HFFc6 (cell line): ENCODE data around the gene NR1D1. TPM values are rescaled to one million over a fixed set of nuclear protein-coding genes. Genes with fewer than 3 reads are reported as not detected.

Experiments used
- DNase-seq: peaks from one replicate; pipeline ENCODE4 v3.0.0-alpha.2; 2018
- H3K27ac Mint-ChIP-seq: 2 replicates; pipeline ENCODE4 v1.8.0; 2020; ENCODE audit warnings: mild to moderate bottlenecking, mixed read lengths
- H3K27me3 Mint-ChIP-seq: 2 replicates; pipeline ENCODE4 v1.8.0; 2021; ENCODE audit warnings: mild to moderate bottlenecking, moderate library complexity, mixed read lengths; ENCODE audit not compliant: insufficient read depth
- H3K36me3 Mint-ChIP-seq: 2 replicates; pipeline ENCODE4 v1.8.0; 2021; ENCODE audit warnings: low read depth, mixed read lengths
- H3K4me1 Mint-ChIP-seq: 2 replicates; pipeline ENCODE4 v1.8.0; 2020; ENCODE audit warnings: low read depth, mixed read lengths
- H3K4me3 Mint-ChIP-seq: 2 replicates; pipeline ENCODE4 v1.8.0; 2020; ENCODE audit warnings: mild to moderate bottlenecking, moderate library complexity, mixed read lengths
- H3K9me3 Mint-ChIP-seq: 2 replicates; pipeline ENCODE4 v1.8.0; 2020; ENCODE audit warnings: mild to moderate bottlenecking, mixed read lengths
- CTCF ChIP-seq: fragments of 200-600 bp; sonication (generic); IDR thresholded peaks from 2 replicates; pipeline ENCODE4 v1.5.0; 2021; ENCODE audit warnings: antibody characterized with exemption, mild to moderate bottlenecking
- total RNA-seq, 6 experiments: library from RNA; stranded (reverse); fragmentation: NEBNext Ultra II Directional; extraction: Animal tissue kit (Norgen Biotek cat#: 25700); gene quantifications; 2 replicates in 1 of 6; 3 replicates in 5 of 6; pipeline ENCODE4 v1.2.3, GENCODE V29; 2021

NR1D1 gene
- total RNA-seq, 6 experiments from 2014 or later, result 11.2 to 15.8 (median 15.1) TPM

GRCh38 chr17:40058865-40059264 is 41.5 kb downstream of the NR1D1 start:
- Mint-ChIP-seq H3K27me3 (peaks cover 6% of the 10 kb centered on the region), H3K9me3 (no peaks in the 10 kb centered on the region), H3K27ac (no peak overlapping the region), H3K36me3 (no peaks in the 10 kb centered on the region; the same call in 1 of the 2 replicates), H3K4me1 (peaks cover 32% of the 10 kb centered on the region), H3K4me3 (no peak overlapping the region; the same call in 1 of the 2 replicates)
- DNase-seq, result no peak
- TF ChIP-seq CTCF, result no peak

GRCh38 chr17:40058186-40058784 is 42.1 kb downstream of the NR1D1 start:
- no peaks in the 10 kb centered on the region for H3K9me3 Mint-ChIP-seq
- H3K27ac Mint-ChIP-seq, result peak overlapping the region; percentile 71
- H3K4me1 Mint-ChIP-seq, result peaks cover 32% of the 10 kb centered on the region
- TF ChIP-seq CTCF, result no peak
- peaks cover 4% of the 10 kb centered on the region; the same call in 1 of the 2 replicates for H3K36me3 Mint-ChIP-seq
- peak overlapping the region; percentile 69 for H3K4me3 Mint-ChIP-seq
- H3K27me3 Mint-ChIP-seq, result peaks cover 6% of the 10 kb centered on the region
- no peak for DNase-seq

DNA sequence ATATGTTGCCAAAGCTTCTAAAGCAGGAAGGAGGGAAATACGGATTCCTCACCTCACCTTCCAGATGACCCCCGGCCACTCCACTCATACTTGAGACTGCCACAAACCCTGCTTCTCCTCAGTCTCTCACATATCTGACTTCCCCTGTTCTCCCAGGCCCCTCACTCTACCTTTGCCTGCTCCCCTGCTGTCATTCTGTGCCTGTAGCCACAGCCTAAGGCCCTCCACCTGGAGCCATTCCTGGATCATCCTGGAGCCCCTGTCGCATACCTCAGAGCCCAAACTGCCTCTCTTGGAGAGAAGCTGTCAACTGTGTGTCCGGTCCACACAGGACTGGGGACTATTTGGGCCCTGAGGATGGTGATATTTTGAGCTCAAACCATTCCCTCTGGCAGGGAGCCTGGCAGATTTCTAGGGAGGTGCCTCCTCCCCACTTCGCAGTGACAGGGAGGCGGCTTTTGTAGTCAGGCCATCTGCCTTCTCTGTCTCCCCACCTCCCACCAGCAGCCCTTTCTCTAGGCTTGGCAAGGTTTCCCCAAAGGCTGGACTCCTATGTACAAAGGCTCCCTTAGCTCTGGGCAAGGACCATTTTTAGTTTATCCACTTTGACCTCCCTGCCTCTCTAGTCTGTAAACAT is 43.9 kb downstream of the NR1D1 start:
- Mint-ChIP-seq H3K27me3 (peaks cover 7% of the 10 kb centered on the region), H3K9me3 (no peaks in the 10 kb centered on the region), H3K27ac (no peak overlapping the region), H3K4me1 (peaks cover 27% of the 10 kb centered on the region), H3K36me3 (peaks cover 5% of the 10 kb centered on the region; the same call in 1 of the 2 replicates), H3K4me3 (no peak overlapping the region)
- no peak for TF ChIP-seq CTCF
- no peak for DNase-seq

Other genes with a start within 250 kb of the NR1D1 start
- not detected for gene IKZF3, start 236.3 kb downstream of the NR1D1 start, total RNA-seq
- not detected for gene ZPBP2, start 232.4 kb downstream of the NR1D1 start, total RNA-seq
- 1 to 10 TPM; 1.4 to 3.1 (median 2.3) TPM for gene GSDMB, start 182.0 kb downstream of the NR1D1 start, total RNA-seq
- gene ORMDL3, start 173.0 kb downstream of the NR1D1 start, total RNA-seq, result 10 to 100 TPM; 39.0 to 63.9 (median 49.9) TPM
- gene LRRC3C, start 172.9 kb downstream of the NR1D1 start, total RNA-seq, result not detected
- gene GSDMA, start 137.6 kb downstream of the NR1D1 start, total RNA-seq, result under 1 TPM; 0.11 to 0.43 (median 0.36) TPM
- gene PSMD3, start 119.8 kb downstream of the NR1D1 start, total RNA-seq, result 100 to 1,000 TPM; 143 to 169 (median 160) TPM
- gene CSF3, start 85.1 kb downstream of the NR1D1 start, total RNA-seq, result under 1 TPM in 5 of 6 experiments, not detected in 1; 0.31 to 0.59 (median 0.48) TPM
- 10 to 100 TPM; 60.9 to 72.8 (median 65.3) TPM for gene MED24, start 46.2 kb downstream of the NR1D1 start, total RNA-seq
- gene THRA, start 37.6 kb downstream of the NR1D1 start, total RNA-seq, result 10 to 100 TPM; 29.3 to 33.7 (median 30.7) TPM
- gene MSL1, start 21.4 kb upstream of the NR1D1 start, total RNA-seq, result 10 to 100 TPM; 61.2 to 67.8 (median 65.5) TPM
- 10 to 100 TPM; 49.5 to 67.7 (median 62.0) TPM for gene CASC3, start 39.9 kb upstream of the NR1D1 start, total RNA-seq
- 1 to 10 TPM; 1.5 to 2.2 (median 1.8) TPM for gene RAPGEFL1, start 76.9 kb upstream of the NR1D1 start, total RNA-seq
- gene WIPF2, start 118.7 kb upstream of the NR1D1 start, total RNA-seq, result 10 to 100 TPM; 24.8 to 33.5 (median 29.8) TPM
- gene CDC6, start 187.3 kb upstream of the NR1D1 start, total RNA-seq, result 10 to 100 TPM; 16.9 to 36.0 (median 31.5) TPM
- gene RARA, start 208.6 kb upstream of the NR1D1 start, total RNA-seq, result 10 to 100 TPM; 27.1 to 32.2 (median 28.8) TPM